Hepatocyte (in vitro differentiated cells): ENCODE results near the gene PTPN11.

Experiments
- EZH2phosphoT487 ChIP-seq: fragments of 200-600 bp; sonication (generic); IDR thresholded peaks from one replicate; pipeline ENCODE4 v1.6.1; 2018; ENCODE audit warnings: antibody characterized with exemption, mild to moderate bottlenecking, low read depth, moderate library complexity; ENCODE audit not compliant: unreplicated experiment, severe bottlenecking
- TF ChIP-seq, protein P1 (sequence below): fragments of 200-600 bp; sonication (generic); IDR thresholded peaks from 2 replicates; pipeline ENCODE4 v1.5.1; 2016; ENCODE audit warnings: antibody characterized with exemption, mild to moderate bottlenecking; ENCODE audit not compliant: poor library complexity

DNA sequence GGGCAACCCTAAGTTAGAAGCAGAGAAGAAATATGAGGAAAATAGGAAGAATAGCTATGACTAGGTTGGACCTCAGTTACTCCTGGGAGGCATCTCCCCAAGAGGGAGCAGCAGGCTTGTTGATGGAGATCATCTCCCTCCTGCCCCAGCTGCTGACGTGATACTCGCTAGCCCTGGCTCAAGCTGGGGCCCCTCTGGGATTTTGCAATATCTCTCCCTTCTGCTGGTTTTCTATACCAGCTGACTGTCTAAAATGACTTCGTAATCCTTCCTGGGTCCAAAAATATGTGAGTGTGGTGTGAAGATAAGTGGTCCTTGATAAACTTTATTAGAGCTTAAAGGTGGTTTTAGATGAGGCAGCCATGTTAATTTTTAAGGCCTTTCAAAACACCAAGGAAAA is 32.0 kb upstream of the PTPN11 start:
- TF ChIP-seq, protein P1, sequence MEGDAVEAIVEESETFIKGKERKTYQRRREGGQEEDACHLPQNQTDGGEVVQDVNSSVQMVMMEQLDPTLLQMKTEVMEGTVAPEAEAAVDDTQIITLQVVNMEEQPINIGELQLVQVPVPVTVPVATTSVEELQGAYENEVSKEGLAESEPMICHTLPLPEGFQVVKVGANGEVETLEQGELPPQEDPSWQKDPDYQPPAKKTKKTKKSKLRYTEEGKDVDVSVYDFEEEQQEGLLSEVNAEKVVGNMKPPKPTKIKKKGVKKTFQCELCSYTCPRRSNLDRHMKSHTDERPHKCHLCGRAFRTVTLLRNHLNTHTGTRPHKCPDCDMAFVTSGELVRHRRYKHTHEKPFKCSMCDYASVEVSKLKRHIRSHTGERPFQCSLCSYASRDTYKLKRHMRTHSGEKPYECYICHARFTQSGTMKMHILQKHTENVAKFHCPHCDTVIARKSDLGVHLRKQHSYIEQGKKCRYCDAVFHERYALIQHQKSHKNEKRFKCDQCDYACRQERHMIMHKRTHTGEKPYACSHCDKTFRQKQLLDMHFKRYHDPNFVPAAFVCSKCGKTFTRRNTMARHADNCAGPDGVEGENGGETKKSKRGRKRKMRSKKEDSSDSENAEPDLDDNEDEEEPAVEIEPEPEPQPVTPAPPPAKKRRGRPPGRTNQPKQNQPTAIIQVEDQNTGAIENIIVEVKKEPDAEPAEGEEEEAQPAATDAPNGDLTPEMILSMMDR, result no peak
- no peak for TF ChIP-seq EZH2phosphoT487
